ENCODE measurements around the gene TARM1. TPM values are rescaled to one million over a fixed set of nuclear protein-coding genes. Genes with fewer than 3 reads are reported as not detected.

Gene TARM1
- total RNA-seq, 8 experiments from 2014 or later = not detected

- in situ Hi-C loops (cut with MboI; ENCODE audit: low pct_unique_long_range_greater_than_20kb in 2 of 9, low sequenced_read_pairs in 9 of 9, unreplicated experiment in 9 of 9) = no loop called here
- 73 to 80% (median 78%) methylated on average over 3 to 14 of the region's 22 CpGs; no CpG with 5 or more reads in 7 of the 10 experiments for WGBS, 10 experiments
- H3K4me1 ChIP-seq (replicated peaks in 1 of 2) = peaks cover 0 to 6% of the 10 kb centered on the region in 2 donors
- H3K4me3 ChIP-seq = peak overlapping the region in 4 of 5 donors; percentile 10 to 25 (median 24)
- no peak overlapping the region for H3K27ac ChIP-seq
- no peak for ATAC-seq (replicated peaks in 6 of 8)
Measured at GRCh38 chr19:54095136-54095858, 14.1 kb upstream of the TARM1 start.

GRCh38 chr19:54094426-54095000 is 13.3 kb upstream of the TARM1 start:
- 75 to 100% (median 90%) methylated on average over 1 to 14 of the region's 17 CpGs; no CpG with 5 or more reads in 2 of the 10 experiments for WGBS, 10 experiments
- in situ Hi-C loops (cut with MboI; ENCODE audit: low pct_unique_long_range_greater_than_20kb in 2 of 9, low sequenced_read_pairs in 9 of 9, unreplicated experiment in 9 of 9) = no loop called here
- Histone ChIP-seq H3K4me3 (no peak overlapping the region), H3K4me1 (replicated peaks in 1 of 2) (peaks cover 0 to 6% of the 10 kb centered on the region in 2 donors), H3K27ac (no peak overlapping the region)
- no peak for ATAC-seq (replicated peaks in 6 of 8)

- Histone ChIP-seq H3K4me3 (no peak overlapping the region), H3K27ac (no peak overlapping the region), H3K4me1 (replicated peaks in 1 of 2) (no peaks in the 10 kb centered on the region)
- no peak for ATAC-seq (replicated peaks in 6 of 8)
- WGBS, 10 experiments = 0 to 100% (median 52%) methylated on average over 1 to 3 of the region's 3 CpGs; no CpG with 5 or more reads in 4 of the 10 experiments
- in situ Hi-C loops (cut with MboI; ENCODE audit: low pct_unique_long_range_greater_than_20kb in 2 of 9, low sequenced_read_pairs in 9 of 9, unreplicated experiment in 9 of 9) = no loop called here
Measured at GRCh38 chr19:54084410-54084809, 3.2 kb upstream of the TARM1 start.

- Histone ChIP-seq H3K4me1 (replicated peaks in 1 of 2) (no peaks in the 10 kb centered on the region), H3K27ac (no peak overlapping the region), H3K4me3 (no peak overlapping the region)
- no peak for ATAC-seq (replicated peaks in 6 of 8)
- 32 to 100% (median 80%) methylated on average over 1 to 5 of the region's 5 CpGs for WGBS, 10 experiments
- in situ Hi-C loops (cut with MboI; ENCODE audit: low pct_unique_long_range_greater_than_20kb in 2 of 9, low sequenced_read_pairs in 9 of 9, unreplicated experiment in 9 of 9) = no loop called here
Measured at GRCh38 chr19:54077334-54077733, 3.8 kb downstream of the TARM1 start.

- in situ Hi-C loops (cut with MboI; ENCODE audit: low pct_unique_long_range_greater_than_20kb in 2 of 9, low sequenced_read_pairs in 9 of 9, unreplicated experiment in 9 of 9) = no loop called here
- 20 to 81% (median 71%) methylated on average over 1 to 7 of the region's 9 CpGs; no CpG with 5 or more reads in 4 of the 10 experiments for WGBS, 10 experiments
- no peaks in the 10 kb centered on the region for H3K4me1 ChIP-seq (replicated peaks in 1 of 2)
- H3K4me3 ChIP-seq = no peak overlapping the region
- ATAC-seq (replicated peaks in 6 of 8) = no peak
- no peak overlapping the region for H3K27ac ChIP-seq
Measured at GRCh38 chr19:54074851-54075250, 6.3 kb downstream of the TARM1 start.

- no peak overlapping the region for H3K27ac ChIP-seq
- in situ Hi-C loops (cut with MboI; ENCODE audit: low pct_unique_long_range_greater_than_20kb in 2 of 9, low sequenced_read_pairs in 9 of 9, unreplicated experiment in 9 of 9) = no loop called here
- ATAC-seq (replicated peaks in 6 of 8) = no peak
- H3K4me1 ChIP-seq (replicated peaks in 1 of 2) = no peaks in the 10 kb centered on the region
- WGBS, 10 experiments = 51 to 93% (median 74%) methylated on average over 1 to 8 of the region's 10 CpGs; no CpG with 5 or more reads in 2 of the 10 experiments
- no peak overlapping the region for H3K4me3 ChIP-seq
Measured at GRCh38 chr19:54073829-54074228, 7.3 kb downstream of the TARM1 start.

GRCh38 chr19:54069470-54069869 is 11.7 kb downstream of the TARM1 start:
- no peak overlapping the region for H3K4me3 ChIP-seq
- H3K27ac ChIP-seq = no peak overlapping the region
- peak in 2 of 8 experiments; percentile 51 to 55 for ATAC-seq (replicated peaks in 6 of 8)
- in situ Hi-C loops (cut with MboI; ENCODE audit: low pct_unique_long_range_greater_than_20kb in 2 of 9, low sequenced_read_pairs in 9 of 9, unreplicated experiment in 9 of 9) = no loop called here
- 0 to 67% (median 10%) methylated on average over 1 to 4 of the region's 5 CpGs; no CpG with 5 or more reads in 5 of the 10 experiments for WGBS, 10 experiments
- no peaks in the 10 kb centered on the region for H3K4me1 ChIP-seq (replicated peaks in 1 of 2)

- no peak for ATAC-seq (replicated peaks in 6 of 8)
- Histone ChIP-seq H3K4me1 (replicated peaks in 1 of 2) (no peaks in the 10 kb centered on the region), H3K4me3 (no peak within 1 kb of the TSS), H3K27ac (no peak within 1 kb of the TSS)
- WGBS, 10 experiments = 50 to 92% (median 80%) methylated on average over 2 to 13 of the region's 34 CpGs; no CpG with 5 or more reads in 3 of the 10 experiments
- in situ Hi-C loops (cut with MboI; ENCODE audit: low pct_unique_long_range_greater_than_20kb in 2 of 9, low sequenced_read_pairs in 9 of 9, unreplicated experiment in 9 of 9) = no loop called here
Measured at GRCh38 chr19:54063350-54064116, 17.6 kb downstream of the TARM1 start, which contains the start of gene VSTM1. VSTM1 (minus strand) TSS chr19:54063897; CDS start chr19:54063777, 120 bp downstream.

GRCh38 chr19:54062643-54063042 is 18.5 kb downstream of the TARM1 start:
- WGBS, 10 experiments = 40 to 93% (median 66%) methylated on average over 2 to 7 of the region's 9 CpGs; no CpG with 5 or more reads in 4 of the 10 experiments
- Histone ChIP-seq H3K4me1 (replicated peaks in 1 of 2) (no peaks in the 10 kb centered on the region), H3K4me3 (no peak overlapping the region), H3K27ac (no peak overlapping the region)
- no peak for ATAC-seq (replicated peaks in 6 of 8)
- in situ Hi-C loops (cut with MboI; ENCODE audit: low pct_unique_long_range_greater_than_20kb in 2 of 9, low sequenced_read_pairs in 9 of 9, unreplicated experiment in 9 of 9) = no loop called here

- in situ Hi-C loops (cut with MboI; ENCODE audit: low pct_unique_long_range_greater_than_20kb in 2 of 9, low sequenced_read_pairs in 9 of 9, unreplicated experiment in 9 of 9) = loop anchor here in 1 of 9 experiments (25.0 kb wide), 1 partner anchor 235 kb away; the partner anchor contains the start of gene NLRP12
- ATAC-seq (replicated peaks in 6 of 8) = no peak
- Histone ChIP-seq H3K27ac (no peak overlapping the region), H3K4me3 (no peak overlapping the region), H3K4me1 (replicated peaks in 1 of 2) (no peaks in the 10 kb centered on the region)
- 20 to 100% (median 60%) methylated on average over 2 to 3 of the region's 4 CpGs; no CpG with 5 or more reads in 2 of the 10 experiments for WGBS, 10 experiments
Measured at GRCh38 chr19:54047616-54048015, 33.5 kb downstream of the TARM1 start.

- Histone ChIP-seq H3K4me3 (no peak overlapping the region), H3K27ac (no peak overlapping the region), H3K4me1 (replicated peaks in 1 of 2) (no peaks in the 10 kb centered on the region)
- ATAC-seq (replicated peaks in 6 of 8) = no peak
- WGBS, 10 experiments = 18 to 100% (median 71%) methylated on average over 1 to 2 of the region's 2 CpGs
- in situ Hi-C loops (cut with MboI; ENCODE audit: low pct_unique_long_range_greater_than_20kb in 2 of 9, low sequenced_read_pairs in 9 of 9, unreplicated experiment in 9 of 9) = loop anchor here in 1 of 9 experiments (25.0 kb wide), 1 partner anchor 233 kb away; the partner anchor contains the start of gene NLRP12
Measured at GRCh38 chr19:54045771-54046170, 35.4 kb downstream of the TARM1 start.

GRCh38 chr19:54042989-54043388 is 38.2 kb downstream of the TARM1 start:
- ATAC-seq (replicated peaks in 6 of 8) = no peak
- in situ Hi-C loops (cut with MboI; ENCODE audit: low pct_unique_long_range_greater_than_20kb in 2 of 9, low sequenced_read_pairs in 9 of 9, unreplicated experiment in 9 of 9) = loop anchor here in 1 of 9 experiments (25.0 kb wide), 1 partner anchor 231 kb away; the partner anchor contains the start of gene NLRP12
- H3K4me3 ChIP-seq = no peak overlapping the region
- H3K4me1 ChIP-seq (replicated peaks in 1 of 2) = no peaks in the 10 kb centered on the region
- no peak overlapping the region for H3K27ac ChIP-seq
- 17 to 89% (median 61%) methylated on average over 1 to 2 of the region's 3 CpGs; no CpG with 5 or more reads in 4 of the 10 experiments for WGBS, 10 experiments
